CD4-positive, alpha-beta T cell treated with Interleukin-4 for 4 hours (primary cell): Measurements from ENCODE around the gene SHISA5.
"Not testable (repeated sequence)": the region's sequence is repeated elsewhere in the genome, so short reads cannot be mapped to it uniquely, and the experiment has no call there.

Experiments used
- DNase-seq: peaks from one replicate; pipeline ENCODE4 v3.0.0-alpha.2; 2020

Gene SHISA5, protein sequence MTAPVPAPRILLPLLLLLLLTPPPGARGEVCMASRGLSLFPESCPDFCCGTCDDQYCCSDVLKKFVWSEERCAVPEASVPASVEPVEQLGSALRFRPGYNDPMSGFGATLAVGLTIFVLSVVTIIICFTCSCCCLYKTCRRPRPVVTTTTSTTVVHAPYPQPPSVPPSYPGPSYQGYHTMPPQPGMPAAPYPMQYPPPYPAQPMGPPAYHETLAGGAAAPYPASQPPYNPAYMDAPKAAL

DNA sequence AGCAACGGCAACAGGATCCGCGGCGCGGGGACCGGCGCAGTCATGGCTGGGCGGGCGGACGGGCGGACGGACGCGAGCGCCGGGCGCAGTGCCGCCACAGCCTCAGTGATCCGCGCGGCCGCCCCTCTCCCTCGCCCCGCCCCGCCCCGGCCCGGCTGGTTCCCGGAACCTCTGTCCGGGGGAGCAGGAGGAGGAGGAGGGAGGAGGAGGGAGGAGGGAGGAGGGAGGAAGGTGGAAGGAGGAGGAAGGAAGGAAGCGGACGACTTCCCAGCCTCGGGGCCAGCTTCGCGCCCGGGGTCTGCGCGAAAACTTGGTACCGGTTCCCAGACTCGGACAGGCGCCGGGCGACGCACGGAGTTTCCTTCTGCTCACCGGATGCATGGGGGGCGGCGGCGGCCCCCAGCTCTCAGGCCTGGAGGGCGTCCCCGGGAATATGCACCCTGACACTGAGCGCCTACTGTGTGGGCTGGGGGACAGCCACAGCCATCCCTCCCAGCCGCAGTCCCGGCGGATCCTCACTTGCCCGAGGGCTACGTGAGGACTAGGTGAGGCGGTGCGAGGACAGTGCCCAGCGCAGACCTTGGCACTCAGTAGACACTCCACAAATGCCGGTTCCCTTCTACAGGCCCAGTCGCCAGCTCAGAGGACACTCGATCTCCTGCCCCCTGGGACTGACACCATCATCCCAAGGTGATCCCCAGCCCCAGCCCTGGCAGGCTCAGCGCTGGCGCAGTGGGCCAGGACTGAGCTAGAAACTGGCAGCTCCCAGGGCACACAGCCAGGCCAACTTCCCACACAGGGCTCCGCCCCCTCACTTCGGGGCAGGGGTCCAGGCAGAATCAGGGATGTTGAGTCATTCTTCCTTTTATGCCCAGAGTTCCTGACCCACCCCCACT is at the start of gene SHISA5:
SHISA5 (minus strand) TSS at position 124 of the 896 bp plus-strand sequence; CDS start at position 44, 80 bp downstream.
- peak; percentile 34 for DNase-seq

GRCh38 chr3:48553361-48553760 is 49.4 kb upstream of the SHISA5 start:
- DNase-seq = no peak

DNA sequence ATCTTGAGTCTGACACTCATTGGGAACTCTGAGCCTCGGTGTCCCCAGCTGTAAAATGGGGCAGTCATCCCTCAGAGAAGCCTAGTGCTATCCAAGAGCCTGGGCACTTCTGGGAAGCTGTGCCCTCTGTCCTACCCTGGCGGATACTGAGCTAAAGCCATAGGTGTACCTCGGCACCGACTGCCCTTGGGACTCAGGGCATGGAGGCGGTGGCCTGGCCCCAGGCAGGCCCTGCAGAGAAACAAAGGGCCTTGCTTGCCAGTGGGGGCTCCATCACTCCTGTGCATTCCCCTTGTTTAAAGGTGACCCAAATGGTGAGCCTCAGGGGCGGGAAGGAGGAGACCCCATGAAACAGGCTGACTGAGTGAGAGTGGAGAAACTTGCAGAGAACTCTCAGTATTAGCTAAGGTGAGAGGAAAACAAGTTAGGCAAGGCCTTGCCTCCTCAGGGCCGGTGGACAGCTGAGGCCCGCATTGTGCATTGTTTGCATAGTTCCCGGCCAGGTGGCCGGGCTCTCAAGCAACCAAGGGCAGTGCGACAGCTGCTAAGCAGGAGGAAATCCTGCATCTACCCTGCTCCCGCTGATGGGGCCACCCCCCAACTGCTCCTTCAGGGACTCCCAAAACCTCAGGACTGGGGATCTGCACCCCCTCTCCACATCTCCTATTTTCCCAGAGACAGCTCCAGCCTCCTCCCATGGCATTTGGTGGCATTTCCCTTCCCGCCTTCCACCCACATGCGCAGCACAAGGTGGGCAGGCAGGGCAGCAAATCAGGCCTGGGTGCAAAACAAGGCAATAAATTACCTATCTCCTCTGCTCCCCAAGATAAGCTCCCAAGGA is 48.4 kb upstream of the SHISA5 start:
- no peak for DNase-seq

GRCh38 chr3:48551651-48552050 is 47.7 kb upstream of the SHISA5 start:
- DNase-seq = not testable (repeated sequence)

DNA sequence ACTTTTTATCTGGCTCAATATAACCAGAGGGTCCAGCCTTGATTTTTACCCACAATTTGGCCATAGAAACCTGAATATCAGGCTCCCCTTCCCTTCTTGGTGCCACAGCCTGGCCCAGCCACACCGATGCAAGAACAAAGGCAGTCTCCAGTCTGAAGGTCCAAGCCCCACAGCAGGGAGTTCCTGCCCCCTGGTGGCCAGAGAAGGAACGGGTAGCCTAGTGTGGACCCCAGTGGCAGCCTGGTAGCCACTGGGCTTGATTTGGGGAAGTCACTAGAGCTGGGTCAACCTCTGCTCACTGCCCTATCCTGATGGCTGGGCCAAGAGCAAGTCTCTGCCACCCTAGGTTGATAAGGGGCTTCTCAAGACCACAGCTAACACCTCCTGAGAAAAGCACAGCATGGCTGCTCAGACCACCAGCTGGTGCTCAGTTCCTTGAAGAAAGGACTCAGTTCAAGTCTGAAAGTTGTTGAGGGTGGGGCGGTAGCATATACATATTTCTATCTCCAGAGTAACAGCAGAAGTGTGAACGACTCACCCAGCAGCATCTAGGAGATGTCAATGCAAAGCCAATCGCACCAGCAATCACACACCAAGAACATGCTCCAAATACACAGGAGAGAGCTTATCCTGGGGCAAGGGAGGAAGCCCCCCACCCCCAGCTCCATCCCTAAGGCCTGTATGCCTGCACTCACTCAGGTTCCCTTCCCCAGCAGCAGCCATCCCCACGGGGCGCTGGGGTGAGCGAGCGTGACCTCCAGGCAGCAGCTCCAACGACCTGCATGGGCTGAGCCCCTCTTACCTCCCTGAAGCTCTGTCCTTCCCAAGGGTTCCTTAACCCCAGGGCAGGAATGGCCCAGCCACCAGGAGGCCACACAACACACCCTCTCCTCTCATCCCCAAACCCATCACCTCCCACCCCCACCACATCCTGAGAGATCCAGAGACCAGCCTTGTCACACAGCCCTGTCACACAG is 45.0 kb upstream of the SHISA5 start:
- DNase-seq = peak; percentile 79

- DNase-seq = no peak
These were observed 44.2 kb upstream of the SHISA5 start for GRCh38 chr3:48548126-48548525.

- DNase-seq = no peak
These were observed 42.3 kb upstream of the SHISA5 start for GRCh38 chr3:48546203-48546829.

- DNase-seq = no peak
These were observed 40.2 kb upstream of the SHISA5 start for GRCh38 chr3:48544141-48544540.

- DNase-seq = no peak
These were observed 39.4 kb upstream of the SHISA5 start for GRCh38 chr3:48543271-48543866.

GRCh38 chr3:48538451-48538850 is 34.5 kb upstream of the SHISA5 start:
- no peak for DNase-seq

- DNase-seq = no peak
These were observed 32.8 kb upstream of the SHISA5 start for GRCh38 chr3:48536785-48537184.

DNA sequence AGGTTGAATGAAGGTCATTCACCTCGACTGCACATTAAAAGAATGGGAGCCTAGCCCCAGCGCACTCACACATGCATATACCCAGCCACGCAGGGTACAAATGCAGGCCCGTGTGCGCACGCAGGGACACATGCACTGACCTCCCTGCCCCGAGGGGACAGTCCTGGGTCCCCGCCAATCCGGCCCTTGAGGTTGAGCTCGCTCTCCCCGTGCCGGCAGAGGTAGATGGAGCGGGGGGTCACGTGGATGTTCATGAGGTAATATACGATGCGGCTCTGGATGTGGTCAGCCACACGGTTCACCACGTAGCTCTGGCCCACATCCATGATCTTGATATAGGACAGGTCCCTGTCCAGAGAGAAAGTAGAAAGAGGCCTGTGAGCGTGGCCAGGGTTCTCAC is 32.1 kb upstream of the SHISA5 start:
- no peak for DNase-seq

DNA sequence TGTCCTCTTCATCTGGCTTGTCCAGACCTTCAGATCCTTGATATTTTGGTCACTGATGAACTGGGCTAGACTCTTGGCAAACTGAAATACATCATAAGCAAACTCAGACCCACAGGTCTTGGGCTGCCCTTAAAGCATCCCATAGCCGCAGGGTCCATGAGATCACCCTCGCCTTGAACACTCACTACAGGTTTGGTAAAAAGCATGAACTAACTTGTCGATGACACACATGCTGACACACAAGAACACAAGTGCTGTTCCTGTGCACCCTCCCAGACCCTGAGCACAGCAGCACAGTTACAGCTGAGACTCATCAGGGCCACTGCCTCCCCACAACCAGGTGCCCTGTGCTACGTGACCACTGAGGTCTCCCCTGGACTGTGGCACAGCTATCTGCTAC is 31.6 kb upstream of the SHISA5 start:
- DNase-seq = no peak

GRCh38 chr3:48532977-48533337 is 29.0 kb upstream of the SHISA5 start:
- DNase-seq = no peak

DNA sequence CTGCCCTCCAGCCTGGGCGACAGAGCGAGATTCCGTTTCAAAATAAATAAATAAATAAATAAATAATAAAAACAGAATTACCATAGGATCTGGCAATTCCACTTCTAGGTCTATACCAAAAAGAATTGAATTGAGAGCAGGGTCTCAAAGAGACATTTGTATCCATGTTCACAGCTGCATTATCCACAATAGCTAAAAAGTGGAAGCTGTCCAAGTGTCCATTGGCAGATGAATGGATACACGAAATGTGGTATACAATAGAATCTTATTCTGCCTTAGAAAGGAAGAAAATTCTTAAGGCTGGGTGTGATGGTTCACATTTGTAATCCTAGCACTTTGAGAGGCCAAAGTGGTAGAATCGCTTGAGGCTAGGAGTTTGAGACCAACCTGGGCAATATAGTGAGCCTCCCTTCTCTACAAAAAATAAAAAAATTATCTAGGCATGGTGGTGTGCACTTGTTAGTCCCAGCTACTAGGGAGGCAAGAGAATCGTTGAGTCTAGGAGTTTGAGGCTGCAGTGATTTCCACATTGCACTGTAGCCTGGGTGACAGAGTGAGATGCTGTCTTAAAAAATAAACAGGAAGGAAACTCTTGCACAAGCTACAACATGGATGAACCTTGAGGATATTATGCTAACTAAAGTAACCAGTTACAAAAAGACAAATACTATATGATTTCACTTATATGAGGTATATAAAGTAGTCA is 28.4 kb upstream of the SHISA5 start:
- no peak for DNase-seq

DNA sequence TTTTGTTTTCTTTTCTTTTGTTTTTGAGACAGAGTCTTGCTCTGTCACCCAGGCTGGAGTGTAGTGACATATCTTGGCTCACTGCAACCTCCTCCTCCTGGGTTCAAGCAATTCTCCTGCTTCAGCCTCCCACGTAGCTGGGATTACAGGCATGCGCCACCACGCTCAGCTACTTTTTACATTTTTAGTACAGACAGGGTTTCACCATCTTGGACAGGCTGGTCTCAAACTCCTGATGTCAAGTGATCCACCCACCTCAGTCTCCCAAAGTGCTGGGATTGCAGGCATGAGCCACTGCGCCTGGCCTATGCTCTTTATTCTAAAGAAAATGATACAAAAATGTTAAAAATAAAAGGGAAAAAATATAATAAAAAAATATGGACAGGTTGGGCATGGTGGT is 26.7 kb upstream of the SHISA5 start:
- not testable (repeated sequence) for DNase-seq

GRCh38 chr3:48528754-48529153 is 24.8 kb upstream of the SHISA5 start:
- no peak for DNase-seq

DNA sequence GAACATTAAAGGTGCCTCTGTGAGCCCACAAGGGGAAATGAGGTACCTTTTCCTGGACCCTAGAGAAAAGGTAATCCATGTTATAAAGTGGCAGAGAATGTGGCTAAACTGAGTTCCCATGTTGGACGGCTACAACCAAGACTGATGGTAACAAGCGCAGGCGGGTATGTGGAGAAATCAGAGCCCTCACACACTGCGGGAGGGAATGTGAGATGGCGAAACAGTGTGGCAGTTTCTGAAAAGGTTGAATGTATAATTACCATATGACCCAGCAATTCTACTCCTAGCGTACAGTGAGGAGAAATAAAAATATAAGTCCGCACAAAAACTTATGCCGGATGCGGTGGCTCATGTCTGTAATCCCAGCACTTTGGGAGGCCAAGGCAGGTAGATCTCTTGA is 24.1 kb upstream of the SHISA5 start:
- DNase-seq = no peak

DNA sequence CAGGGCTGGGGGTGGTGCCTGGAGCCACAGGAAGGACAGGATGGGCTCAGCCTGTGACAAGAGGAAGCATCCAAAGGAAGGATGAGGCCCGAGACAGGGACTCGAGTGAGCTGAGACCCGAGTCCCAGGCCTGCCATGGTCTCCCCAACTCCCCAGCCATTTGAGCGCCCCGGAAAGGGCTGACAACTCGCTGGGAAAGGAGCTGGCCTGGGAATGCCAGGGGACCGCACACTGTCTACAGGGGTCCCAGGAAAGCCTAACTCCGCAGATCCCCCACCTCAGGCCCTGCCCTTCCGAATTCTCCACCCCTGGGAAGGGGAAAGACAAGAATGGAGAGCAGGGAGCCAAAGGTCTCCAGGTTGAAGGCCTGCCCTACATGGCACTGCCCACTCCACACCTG is 21.0 kb upstream of the SHISA5 start:
- DNase-seq = no peak

- no peak for DNase-seq
These were observed 17.7 kb upstream of the SHISA5 start for GRCh38 chr3:48521635-48522034.

DNA sequence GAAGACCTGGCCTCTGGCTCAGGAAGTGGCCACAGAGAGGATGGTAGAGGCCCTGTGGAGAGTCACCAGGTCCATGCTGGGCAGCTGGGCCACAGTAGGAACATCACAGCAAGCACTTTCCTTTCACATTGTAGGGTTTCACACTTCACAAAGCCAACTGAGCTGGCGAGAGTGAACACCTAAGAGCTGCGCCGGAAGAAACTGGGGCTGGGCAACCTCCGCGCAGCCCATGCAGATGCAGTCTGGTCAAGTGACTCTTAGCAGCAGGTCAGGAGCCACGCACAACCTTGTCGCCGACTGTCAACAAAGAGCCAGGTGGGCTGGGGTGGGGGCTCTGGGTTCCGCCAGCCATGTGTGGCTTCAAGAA is 15.3 kb upstream of the SHISA5 start:
- DNase-seq = no peak
